ENCODE data around the gene NPHP4. TPM values are rescaled to one million over a fixed set of nuclear protein-coding genes. Genes with fewer than 3 reads are reported as not detected.

The NPHP4 gene
- total RNA-seq, 1 donor from 2014 or later: 33.2 TPM

GRCh38 chr1:6028042-6028850 lies 36.0 kb upstream of the NPHP4 start:
- Mint-ChIP-seq H3K36me3 (ENCODE audit: low read depth) (no peaks in the 10 kb centered on the region), H3K27ac (ENCODE audit: unreplicated experiment) (no peak overlapping the region), H3K4me1 (peaks cover 10% of the 10 kb centered on the region), H3K27me3 (ENCODE audit: low read depth) (peaks cover 7% of the 10 kb centered on the region), H3K4me3 (no peak overlapping the region), H3K9me3 (no peaks in the 10 kb centered on the region)
- no peak for DNase-seq (ENCODE audit: low read depth, low spot score)
- no peak for TF ChIP-seq CTCF (conservative IDR thresholded peaks at IDR 0.05)

GRCh38 chr1:6027591-6027990 lies 35.4 kb upstream of the NPHP4 start:
- no peak overlapping the region for H3K4me3 Mint-ChIP-seq
- TF ChIP-seq CTCF (conservative IDR thresholded peaks at IDR 0.05): no peak
- no peak overlapping the region for H3K27ac Mint-ChIP-seq (ENCODE audit: unreplicated experiment)
- peaks cover 10% of the 10 kb centered on the region for H3K4me1 Mint-ChIP-seq
- peaks cover 2% of the 10 kb centered on the region for H3K27me3 Mint-ChIP-seq (ENCODE audit: low read depth)
- H3K9me3 Mint-ChIP-seq: no peaks in the 10 kb centered on the region
- no peaks in the 10 kb centered on the region for H3K36me3 Mint-ChIP-seq (ENCODE audit: low read depth)
- DNase-seq (ENCODE audit: low read depth, low spot score): no peak

GRCh38 chr1:6026095-6026809 lies 34.0 kb upstream of the NPHP4 start:
- no peak for TF ChIP-seq CTCF (conservative IDR thresholded peaks at IDR 0.05)
- no peaks in the 10 kb centered on the region for H3K36me3 Mint-ChIP-seq (ENCODE audit: low read depth)
- peaks cover 6% of the 10 kb centered on the region for H3K9me3 Mint-ChIP-seq
- H3K4me1 Mint-ChIP-seq: peaks cover 10% of the 10 kb centered on the region
- H3K4me3 Mint-ChIP-seq: no peak overlapping the region
- no peaks in the 10 kb centered on the region for H3K27me3 Mint-ChIP-seq (ENCODE audit: low read depth)
- H3K27ac Mint-ChIP-seq (ENCODE audit: unreplicated experiment): no peak overlapping the region
- no peak for DNase-seq (ENCODE audit: low read depth, low spot score)

GRCh38 chr1:6025269-6026094 lies 33.3 kb upstream of the NPHP4 start:
- Mint-ChIP-seq H3K9me3 (peaks cover 6% of the 10 kb centered on the region), H3K27me3 (ENCODE audit: low read depth) (no peaks in the 10 kb centered on the region), H3K36me3 (ENCODE audit: low read depth) (no peaks in the 10 kb centered on the region), H3K4me1 (peaks cover 10% of the 10 kb centered on the region), H3K27ac (ENCODE audit: unreplicated experiment) (no peak overlapping the region), H3K4me3 (no peak overlapping the region)
- no peak for DNase-seq (ENCODE audit: low read depth, low spot score)
- TF ChIP-seq CTCF (conservative IDR thresholded peaks at IDR 0.05): no peak

- H3K36me3 Mint-ChIP-seq (ENCODE audit: low read depth): no peaks in the 10 kb centered on the region
- H3K4me1 Mint-ChIP-seq: peaks cover 10% of the 10 kb centered on the region
- no peak overlapping the region for H3K27ac Mint-ChIP-seq (ENCODE audit: unreplicated experiment)
- no peaks in the 10 kb centered on the region for H3K27me3 Mint-ChIP-seq (ENCODE audit: low read depth)
- no peak overlapping the region for H3K4me3 Mint-ChIP-seq
- TF ChIP-seq CTCF (conservative IDR thresholded peaks at IDR 0.05): no peak
- DNase-seq (ENCODE audit: low read depth, low spot score): no peak
- H3K9me3 Mint-ChIP-seq: peaks cover 6% of the 10 kb centered on the region
Observed at GRCh38 chr1:6024376-6024775, 32.2 kb upstream of the NPHP4 start.

All from neural crest cell (in vitro differentiated cells).